Cardiac fibroblast (primary cell): Measurements from ENCODE around the gene NXPE2.

Experiments
- DNase-seq, 2 donors: peaks; one replicate each; pipeline versions ENCODE4 v3.0.0 to v3.0.0-alpha.2; 2010; ENCODE audit warnings: low read depth in 2 of 2
- H3K4me3 ChIP-seq, 2 donors: replicated peaks in 1 of 2; 1 replicate in 1 of 2; 2 replicates in 1 of 2; pipeline ENCODE4 v1.5.1; 2011; ENCODE audit warnings: low read depth in 2 of 2, low read length in 2 of 2, mild to moderate bottlenecking in 2 of 2, moderate library complexity in 1 of 2
- CTCF ChIP-seq: IDR thresholded peaks from one replicate; pipeline ENCODE4 v1.5.1; 2011; ENCODE audit warnings: low read depth, mild to moderate bottlenecking, low read length, inconsistent platforms

The NXPE2 gene

GRCh38 chr11:114666760-114667159, 11.6 kb upstream of the NXPE2 start:
- no peak for TF ChIP-seq CTCF
- no peak for DNase-seq
- no peak overlapping the region for H3K4me3 ChIP-seq

- no peak for TF ChIP-seq CTCF
- no peak overlapping the region for H3K4me3 ChIP-seq
- no peak for DNase-seq
Observed at GRCh38 chr11:114668109-114668508, 10.2 kb upstream of the NXPE2 start.

DNA sequence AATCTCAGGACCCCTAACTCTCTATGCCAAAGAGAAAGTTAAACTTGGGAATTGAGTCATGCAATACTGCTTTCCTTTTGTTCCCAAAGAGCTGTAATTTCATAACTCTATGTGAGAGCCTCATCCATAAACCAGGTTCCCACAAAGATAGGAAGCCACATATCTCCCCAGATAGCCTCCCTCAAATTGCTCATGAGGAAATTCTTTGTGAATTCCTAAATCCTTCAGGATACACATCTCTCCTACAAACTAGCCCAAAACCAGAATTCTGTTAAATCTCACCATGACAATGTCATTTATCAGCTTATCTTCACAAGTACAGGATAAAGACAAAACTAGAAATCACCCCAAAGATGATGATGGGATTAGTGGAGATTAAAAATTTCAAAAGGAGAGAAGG, 4.7 kb upstream of the NXPE2 start:
- no peak overlapping the region for H3K4me3 ChIP-seq
- no peak for DNase-seq
- no peak for TF ChIP-seq CTCF

- H3K4me3 ChIP-seq = no peak overlapping the region
- TF ChIP-seq CTCF = no peak
- DNase-seq = no peak
Observed at GRCh38 chr11:114679505-114679904, 1.2 kb downstream of the NXPE2 start.

DNA sequence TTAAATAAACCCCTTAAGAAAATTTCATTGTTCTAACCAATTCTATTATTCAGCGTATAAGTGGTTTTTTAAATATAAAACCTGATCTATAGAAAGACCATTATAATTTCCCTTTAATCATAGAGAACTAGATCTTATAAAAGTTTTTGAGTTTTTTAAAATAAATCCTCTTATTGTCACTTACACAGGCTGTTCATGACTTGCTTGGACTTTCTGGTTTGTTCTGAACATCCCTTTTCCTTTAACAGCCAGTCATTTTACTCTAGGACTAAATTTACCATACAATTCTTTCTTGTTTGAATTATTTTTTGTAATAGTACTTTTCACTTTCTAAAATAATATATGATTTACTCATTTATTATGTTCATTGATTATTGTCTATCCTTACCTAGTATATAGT, 4.7 kb downstream of the NXPE2 start:
- DNase-seq = no peak
- TF ChIP-seq CTCF = no peak
- H3K4me3 ChIP-seq = no peak overlapping the region

- no peak for TF ChIP-seq CTCF
- DNase-seq = no peak
- no peak overlapping the region for H3K4me3 ChIP-seq
Observed at GRCh38 chr11:114684636-114685035, 6.3 kb downstream of the NXPE2 start.

GRCh38 chr11:114685097-114685496, 6.8 kb downstream of the NXPE2 start:
- H3K4me3 ChIP-seq = no peak overlapping the region
- no peak for DNase-seq
- TF ChIP-seq CTCF = no peak
